M059J (cell line): Measurements from ENCODE around the gene ENPP1. TPM values are rescaled to one million over a fixed set of nuclear protein-coding genes. Genes with fewer than 3 reads are reported as not detected.
A peak's percentile ranks its signal among the peaks of the same experiment; 100 is the strongest.

Experiments used
- DNase-seq: peaks from one replicate; pipeline ENCODE4 v3.0.0-alpha.2; 2012; ENCODE audit warnings: low read depth
- total RNA-seq: library from RNA; depleted of rRNA; stranded (reverse); fragments of >200 nt; shearing (Covaris generic); gene quantifications from 2 replicates; pipeline ENCODE4 v1.2.3, GENCODE V29; 2014

The ENPP1 gene
- total RNA-seq, 1 experiment from 2014 or later: 40.5 TPM

DNA sequence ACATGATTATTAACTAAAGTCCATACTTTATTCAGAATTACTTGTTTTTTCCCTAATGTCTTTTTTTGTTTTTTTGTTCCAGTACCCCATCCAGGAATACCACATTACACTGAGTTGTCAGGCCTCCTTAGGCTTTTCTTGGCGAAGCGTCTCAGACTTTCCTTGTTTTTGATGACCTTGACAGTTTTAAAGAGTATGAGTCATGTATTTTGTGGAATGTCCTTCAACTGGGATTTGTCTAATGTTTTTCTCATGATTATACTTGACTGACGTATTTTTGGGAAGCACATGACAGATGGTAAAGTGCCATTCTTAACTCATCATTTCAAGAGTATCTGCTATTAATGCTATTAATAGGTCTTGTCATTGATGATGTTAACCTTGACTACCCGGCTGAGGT is 23.6 kb downstream of the ENPP1 start:
- peak; percentile 91 for DNase-seq

DNA sequence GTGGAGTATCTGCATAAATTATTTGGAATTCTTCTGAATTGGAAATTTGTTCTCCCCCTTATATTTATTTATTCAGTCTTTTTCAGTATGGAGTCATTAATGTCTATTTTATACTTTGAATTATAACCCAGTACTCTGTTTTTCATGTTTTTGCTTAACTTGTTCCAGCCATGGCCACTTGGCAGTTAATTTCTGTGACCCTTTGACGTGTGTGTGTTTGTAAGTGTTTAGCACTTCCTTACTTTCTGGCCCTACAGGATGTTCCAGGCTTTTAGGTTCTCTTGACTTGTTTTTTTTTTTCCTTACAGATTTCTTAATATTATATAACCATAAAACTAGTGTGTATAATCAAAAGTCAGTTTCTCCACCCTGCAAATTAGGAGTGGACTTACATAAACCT is 24.1 kb downstream of the ENPP1 start:
- DNase-seq: no peak

DNA sequence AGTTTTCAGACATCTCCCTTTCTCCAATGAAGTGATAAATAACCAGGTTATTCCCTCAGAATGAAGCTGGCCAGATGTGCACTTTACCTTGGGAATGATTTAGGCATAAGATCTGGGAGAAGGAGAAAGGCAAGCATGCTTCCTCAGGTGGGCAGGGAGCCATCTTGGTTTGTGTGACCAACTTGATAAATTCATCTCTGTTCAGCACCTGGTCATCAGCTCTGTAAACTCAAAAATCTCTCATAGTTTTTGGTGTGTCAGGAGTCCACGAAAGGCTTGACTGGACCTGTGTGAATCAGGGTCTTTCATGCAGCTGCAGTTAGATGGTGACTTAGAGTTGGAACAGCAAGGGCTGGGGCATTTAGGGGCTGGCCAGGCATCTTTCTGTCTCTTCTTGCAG is 24.5 kb downstream of the ENPP1 start:
- no peak for DNase-seq

- DNase-seq: no peak
Observed at GRCh38 chr6:131838051-131838450, 30.2 kb downstream of the ENPP1 start.

GRCh38 chr6:131839388-131839787 is 31.6 kb downstream of the ENPP1 start:
- no peak for DNase-seq

- no peak for DNase-seq
Observed at GRCh38 chr6:131840441-131840840, 32.6 kb downstream of the ENPP1 start.

GRCh38 chr6:131840936-131841583 is 33.2 kb downstream of the ENPP1 start:
- peak; percentile 38 for DNase-seq

- DNase-seq: no peak
Observed at GRCh38 chr6:131843768-131844167, 35.9 kb downstream of the ENPP1 start.

GRCh38 chr6:131844243-131844841 is 36.5 kb downstream of the ENPP1 start:
- no peak for DNase-seq

- no peak for DNase-seq
Observed at GRCh38 chr6:131846023-131846663, 38.3 kb downstream of the ENPP1 start.

- DNase-seq: no peak
Observed at GRCh38 chr6:131846905-131847304, 39.1 kb downstream of the ENPP1 start.

DNA sequence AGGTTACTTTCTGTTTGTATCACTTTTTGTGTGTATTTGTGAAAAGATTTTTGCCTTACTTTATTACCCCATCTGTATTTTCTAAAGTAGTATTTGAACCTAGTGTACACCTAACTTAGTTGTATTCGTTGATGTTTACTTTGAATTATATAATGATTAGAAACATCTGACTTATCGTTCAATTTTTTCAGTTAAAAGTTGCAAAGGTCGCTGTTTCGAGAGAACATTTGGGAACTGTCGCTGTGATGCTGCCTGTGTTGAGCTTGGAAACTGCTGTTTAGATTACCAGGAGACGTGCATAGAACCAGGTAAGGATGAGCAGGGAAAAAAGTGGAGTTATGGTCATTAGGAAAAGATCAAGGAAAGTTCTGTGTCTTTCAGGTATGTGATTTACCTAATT is 42.0 kb downstream of the ENPP1 start:
- DNase-seq: no peak

GRCh38 chr6:131851049-131851769 is 43.4 kb downstream of the ENPP1 start:
- DNase-seq: no peak

DNA sequence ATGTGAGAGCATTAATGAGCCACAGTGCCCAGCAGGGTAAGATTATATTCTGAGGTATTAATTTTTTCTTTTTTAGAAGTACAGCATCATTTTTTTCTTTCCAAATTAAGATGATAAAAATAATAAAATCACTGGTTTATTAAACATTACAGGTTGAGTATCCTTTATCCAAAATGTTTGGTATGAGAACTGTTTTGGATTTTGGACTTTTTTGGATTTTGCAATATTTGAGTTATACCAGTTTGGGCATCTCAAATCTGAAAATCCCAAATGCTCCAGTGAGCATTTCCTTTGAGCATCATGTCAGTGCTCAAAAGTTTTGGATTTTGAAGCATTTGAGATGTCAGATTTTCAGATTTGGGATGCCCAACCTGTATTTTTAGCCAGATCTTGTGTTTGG is 44.4 kb downstream of the ENPP1 start:
- no peak for DNase-seq

GRCh38 chr6:131854803-131855202 is 47.0 kb downstream of the ENPP1 start:
- DNase-seq: no peak

- DNase-seq: peak; percentile 95
Observed at GRCh38 chr6:131858765-131859415, 51.1 kb downstream of the ENPP1 start.

GRCh38 chr6:131859658-131860057 is 51.8 kb downstream of the ENPP1 start:
- peak; percentile 92 for DNase-seq

DNA sequence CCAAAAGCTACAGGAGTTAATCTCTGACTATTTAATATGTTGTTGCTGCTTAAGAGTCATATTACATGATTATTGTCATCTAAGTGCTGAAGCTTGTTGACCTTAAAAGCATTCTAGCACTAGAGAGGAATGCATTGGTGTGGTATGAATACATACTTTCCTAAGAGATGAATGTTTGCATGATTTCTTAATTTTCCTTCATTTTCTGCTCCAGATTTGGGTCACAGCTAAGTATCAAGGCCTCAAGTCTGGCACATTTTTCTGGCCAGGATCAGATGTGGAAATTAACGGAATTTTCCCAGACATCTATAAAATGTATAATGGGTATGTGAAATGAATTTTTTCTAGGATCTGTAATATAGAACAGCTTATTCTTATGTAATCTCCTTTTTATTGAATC is 53.6 kb downstream of the ENPP1 start:
- peak; percentile 42 for DNase-seq

DNA sequence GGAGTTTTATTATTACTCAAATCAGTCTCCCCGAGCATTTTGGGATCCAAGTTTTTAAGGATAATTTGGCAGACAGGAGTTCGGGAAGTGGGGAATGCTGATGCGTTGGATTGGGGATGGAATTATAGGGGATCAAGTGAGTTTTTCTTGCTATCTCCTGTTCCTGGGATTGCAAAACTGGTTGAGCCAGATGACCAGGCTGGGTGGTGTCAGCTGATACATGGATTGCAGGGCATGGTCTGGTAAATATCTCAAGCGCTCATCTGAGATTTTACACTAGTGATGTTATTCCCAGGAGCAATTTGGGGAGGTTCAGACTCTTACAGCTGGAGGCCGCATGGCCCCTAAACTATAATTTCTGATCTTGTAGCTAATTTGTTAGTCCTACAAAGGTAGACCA is 54.7 kb downstream of the ENPP1 start:
- no peak for DNase-seq

DNA sequence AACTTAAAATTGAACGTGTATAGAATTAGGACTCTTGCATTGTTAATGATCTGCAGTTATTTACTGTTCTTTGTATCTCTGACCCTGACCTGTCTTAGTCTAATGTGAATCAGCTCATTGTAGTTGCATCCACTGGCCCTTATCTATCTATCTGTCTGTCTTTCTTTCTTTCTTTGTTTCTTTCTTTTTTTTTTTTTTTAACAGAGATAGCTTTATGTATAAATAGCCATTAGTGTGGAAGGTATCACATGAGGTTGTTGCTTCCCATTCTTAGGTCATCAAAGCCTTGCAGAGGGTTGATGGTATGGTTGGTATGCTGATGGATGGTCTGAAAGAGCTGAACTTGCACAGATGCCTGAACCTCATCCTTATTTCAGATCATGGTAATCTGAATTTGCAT is 59.9 kb downstream of the ENPP1 start:
- DNase-seq: no peak

DNA sequence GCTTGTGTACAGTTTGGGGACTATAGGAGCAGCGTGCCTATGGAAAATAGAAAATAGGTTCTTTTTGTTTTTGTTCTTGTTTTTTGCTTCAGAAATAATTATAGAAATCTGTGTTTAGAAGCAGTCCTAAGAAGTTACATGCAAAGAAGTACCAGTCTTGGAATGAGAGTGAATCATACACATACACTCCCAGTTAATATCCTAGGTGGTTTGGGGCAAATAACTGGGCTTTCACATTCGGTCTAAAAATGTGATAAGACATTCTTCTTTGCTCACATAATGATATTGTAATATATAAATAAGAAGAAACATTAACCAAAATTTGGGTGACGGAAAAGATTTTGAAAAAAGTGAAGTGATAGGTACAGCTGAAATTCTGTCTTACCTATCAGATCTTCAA is 61.0 kb downstream of the ENPP1 start:
- no peak for DNase-seq

GRCh38 chr6:131875647-131876046 is 67.8 kb downstream of the ENPP1 start:
- no peak for DNase-seq
